Measurements from ENCODE around the gene ABCA4.

- TF ChIP-seq CTCF (IDR thresholded peaks at IDR 0.05): no peak
- TF ChIP-seq POLR2A (IDR thresholded peaks at IDR 0.05): no peak
Measured at GRCh38 chr1:93997756-93998155, 123.2 kb downstream of the ABCA4 start.
